NCI-H510A (cell line): ENCODE results near the gene LARP4B.
"Not testable (repeated sequence)": the region's sequence is repeated elsewhere in the genome, so short reads cannot be mapped to it uniquely, and the experiment has no call there.

Source experiments
- DNase-seq: peaks from one replicate; lab custom pipeline; 2025; lab: John Stamatoyannopoulos, UW

LARP4B gene

GRCh38 chr10:786633-787474, 144.7 kb downstream of the LARP4B start:
- DNase-seq, result no peak

GRCh38 chr10:785861-786214, 145.7 kb downstream of the LARP4B start:
- no peak for DNase-seq

- DNase-seq, result no peak
Observed at GRCh38 chr10:785089-785860, 146.2 kb downstream of the LARP4B start.

GRCh38 chr10:784403-785088, 147.0 kb downstream of the LARP4B start:
- no peak for DNase-seq

- DNase-seq, result no peak
Observed at GRCh38 chr10:782751-783648, 148.5 kb downstream of the LARP4B start.

- no peak for DNase-seq
Observed at GRCh38 chr10:780536-781524, 150.7 kb downstream of the LARP4B start.

GRCh38 chr10:778626-779330, 152.7 kb downstream of the LARP4B start:
- DNase-seq, result no peak

GRCh38 chr10:777913-778479, 153.5 kb downstream of the LARP4B start:
- DNase-seq, result no peak

- no peak for DNase-seq
Observed at GRCh38 chr10:776772-777171, 154.7 kb downstream of the LARP4B start.

GRCh38 chr10:775245-776075, 156.0 kb downstream of the LARP4B start:
- DNase-seq, result no peak

- no peak for DNase-seq
Observed at GRCh38 chr10:774661-775244, 156.8 kb downstream of the LARP4B start.

- no peak for DNase-seq
Observed at GRCh38 chr10:774223-774622, 157.3 kb downstream of the LARP4B start.

- DNase-seq, result no peak
Observed at GRCh38 chr10:773562-774161, 157.8 kb downstream of the LARP4B start.

GRCh38 chr10:772227-772637, 159.3 kb downstream of the LARP4B start:
- no peak for DNase-seq

GRCh38 chr10:771647-772046, 159.9 kb downstream of the LARP4B start:
- no peak for DNase-seq

GRCh38 chr10:770975-771374, 160.5 kb downstream of the LARP4B start:
- no peak for DNase-seq

GRCh38 chr10:770048-770712, 161.3 kb downstream of the LARP4B start:
- not testable (repeated sequence) for DNase-seq
